GM19099 (cell line): ENCODE measurements around the gene KCTD17.

Experiments
- POLR2A ChIP-seq: IDR thresholded peaks from 3 replicates; pipeline ENCODE4 v1.6.1; 2011; ENCODE audit warnings: low read depth; ENCODE audit not compliant: insufficient read length; ENCODE audit errors: extremely low read depth

Gene KCTD17

DNA sequence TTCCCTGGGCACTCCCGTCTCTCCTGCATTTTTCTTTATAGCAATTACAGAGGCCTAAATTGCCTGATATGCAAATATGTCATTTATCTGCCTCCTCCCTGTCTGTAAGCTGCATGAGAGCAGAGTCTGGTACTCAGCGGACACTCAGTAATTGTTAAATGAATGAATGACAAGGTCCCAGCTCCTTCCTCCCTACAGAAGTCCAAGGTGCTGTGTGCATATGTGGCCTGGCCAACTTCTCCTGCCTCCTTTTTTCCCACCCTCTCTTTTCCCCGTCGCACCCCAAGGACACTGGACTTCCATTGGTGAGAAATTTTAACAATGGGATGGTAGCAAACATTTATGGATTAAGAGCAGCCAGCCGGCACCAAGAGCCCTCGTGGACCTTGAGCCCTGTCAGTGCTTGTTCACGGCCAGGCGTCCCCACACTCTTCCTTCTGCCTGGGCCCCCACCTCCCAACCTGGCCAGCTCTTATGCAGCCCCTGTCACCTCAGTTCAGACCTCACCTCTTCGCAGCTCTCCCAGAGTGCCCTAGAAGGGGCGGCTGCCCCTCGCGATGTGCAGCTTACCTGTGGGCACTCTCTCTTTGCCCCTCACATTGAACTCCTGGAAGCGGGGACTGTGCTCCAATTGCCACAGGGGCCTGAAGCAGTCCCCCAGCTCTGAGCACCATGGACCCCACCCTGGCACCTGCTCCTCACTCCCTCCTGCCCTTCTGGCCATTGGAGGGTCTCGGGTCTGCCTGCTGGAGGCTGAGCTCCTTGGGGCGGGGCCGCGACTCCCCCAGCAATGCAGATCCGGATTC lies 56.5 kb downstream of the KCTD17 start:
- no peak for TF ChIP-seq POLR2A

DNA sequence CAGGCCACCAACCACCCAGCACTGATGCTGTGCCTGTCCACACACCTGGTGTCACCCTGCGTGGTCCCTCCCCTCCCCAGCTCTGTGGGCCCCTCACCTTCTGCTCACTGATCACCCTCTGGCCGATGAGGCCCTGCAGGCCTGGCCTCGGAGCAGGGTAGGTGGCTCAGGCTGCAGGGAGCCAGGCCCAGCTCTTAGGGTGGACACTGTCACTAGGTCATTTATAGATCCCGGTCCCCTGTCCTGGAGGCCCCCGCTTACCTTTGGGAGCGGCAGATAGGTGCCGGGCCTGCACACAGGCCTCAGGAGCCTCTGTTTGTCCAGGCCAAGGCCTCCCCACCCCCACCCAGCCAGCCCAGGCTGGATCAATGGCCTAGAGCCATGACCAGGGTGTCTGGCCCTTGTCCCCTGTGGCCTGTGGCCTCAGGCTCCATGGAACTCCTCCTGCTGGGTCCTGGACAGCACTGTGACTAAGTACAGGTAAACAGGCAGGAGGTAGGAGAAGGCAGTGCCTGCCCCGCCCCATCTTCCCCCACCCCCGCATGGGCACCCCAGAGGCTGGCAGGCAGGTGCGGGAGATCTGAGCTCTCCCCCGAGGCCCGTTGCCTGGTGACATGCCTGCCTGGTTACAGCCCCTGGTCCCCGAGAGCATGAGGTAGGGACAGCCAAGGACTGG lies 57.8 kb downstream of the KCTD17 start, which contains the start of gene TMPRSS6:
Gene TMPRSS6, minus strand, starts transcription at position 472 of the 676 bp plus-strand sequence. CDS start 6,296 bp downstream, outside the sequence.
- TF ChIP-seq POLR2A = no peak

GRCh38 chr22:37111156-37111717 lies 59.7 kb downstream of the KCTD17 start:
- no peak for TF ChIP-seq POLR2A

DNA sequence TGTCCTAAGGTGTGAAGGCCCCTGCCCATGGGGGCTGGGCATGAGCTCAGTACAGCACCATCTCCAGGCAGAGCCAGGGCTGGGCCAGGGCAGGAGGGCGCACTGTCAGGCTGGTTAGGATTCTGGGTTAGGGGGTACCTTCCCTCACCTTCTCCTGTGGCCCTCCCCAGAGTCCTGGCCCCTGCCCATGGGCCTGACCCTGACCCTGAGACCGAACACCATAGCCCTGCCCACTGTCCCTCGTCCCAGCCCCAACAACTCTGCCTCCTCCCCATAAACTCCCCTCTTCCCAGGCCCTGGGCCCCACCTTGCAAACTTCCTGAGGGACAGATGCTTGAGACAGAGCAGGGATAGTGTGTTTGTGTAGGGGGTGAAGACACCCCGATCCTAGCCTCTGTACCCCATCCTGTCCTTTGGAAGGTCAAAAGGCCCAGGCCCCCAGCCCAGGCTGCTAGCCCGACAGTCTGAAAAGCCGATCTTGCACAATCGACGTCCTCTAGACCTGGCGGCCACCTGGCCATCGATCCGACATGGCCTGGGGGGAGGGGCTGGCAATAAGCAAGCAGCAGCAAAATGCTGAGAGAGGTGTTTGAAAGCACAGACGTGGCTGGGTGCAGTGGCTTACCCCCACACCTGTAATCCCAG lies 60.7 kb downstream of the KCTD17 start:
- no peak for TF ChIP-seq POLR2A
